KOPT-K1 (cell line): ENCODE data around the gene GPRIN2.
"Not testable (repeated sequence)": the region's sequence is repeated elsewhere in the genome, so short reads cannot be mapped to it uniquely, and the experiment has no call there.

Experiments used
- H3K27ac ChIP-seq: fragments of 200-600 bp; sonication (generic); 2 replicates; pipeline ENCODE4 v1.5.1; 2016; ENCODE audit warnings: antibody characterized with exemption, mild to moderate bottlenecking, low read depth, low read length; ENCODE audit not compliant: poor library complexity, severe bottlenecking
- H3K36me3 ChIP-seq: fragments of 200-600 bp; sonication (generic); 2 replicates; pipeline ENCODE4 v1.5.1; 2017; ENCODE audit warnings: antibody characterized with exemption, mild to moderate bottlenecking, low read length, moderate library complexity; ENCODE audit not compliant: insufficient read depth
- H3K9me3 ChIP-seq: fragments of 200-600 bp; sonication (generic); 2 replicates; pipeline ENCODE4 v1.5.1; 2017; ENCODE audit warnings: antibody characterized with exemption, low read length, mild to moderate bottlenecking; ENCODE audit not compliant: insufficient read depth, poor library complexity, severe bottlenecking

GPRIN2 gene

GRCh38 chr10:46537309-46537708, 19.1 kb downstream of the GPRIN2 start:
- H3K36me3 ChIP-seq, result no peaks in the 10 kb centered on the region

GRCh38 chr10:46536781-46537180, 19.7 kb downstream of the GPRIN2 start:
- no peaks in the 10 kb centered on the region for H3K36me3 ChIP-seq
- no peaks in the 10 kb centered on the region for H3K9me3 ChIP-seq
- no peak overlapping the region for H3K27ac ChIP-seq

More at GRCh38 chr10:46537309-46537708, 19.1 kb downstream of the GPRIN2 start:
- H3K27ac ChIP-seq, result no peak overlapping the region
- no peaks in the 10 kb centered on the region for H3K9me3 ChIP-seq

GRCh38 chr10:46536171-46536570, 20.3 kb downstream of the GPRIN2 start:
- H3K9me3 ChIP-seq, result no peaks in the 10 kb centered on the region
- H3K27ac ChIP-seq, result no peak overlapping the region
- H3K36me3 ChIP-seq, result no peaks in the 10 kb centered on the region

- Histone ChIP-seq H3K27ac (no peak overlapping the region), H3K9me3 (no peaks in the 10 kb centered on the region), H3K36me3 (no peaks in the 10 kb centered on the region)
Measured at GRCh38 chr10:46534828-46535524, 21.5 kb downstream of the GPRIN2 start.

- H3K36me3 ChIP-seq, H3K9me3 ChIP-seq, H3K27ac ChIP-seq: not testable (repeated sequence)
Measured at GRCh38 chr10:46532256-46532655, 24.2 kb downstream of the GPRIN2 start.

GRCh38 chr10:46530249-46531186, 25.9 kb downstream of the GPRIN2 start:
- Histone ChIP-seq H3K36me3 (no peaks in the 10 kb centered on the region), H3K9me3 (no peaks in the 10 kb centered on the region), H3K27ac (no peak overlapping the region)

- not testable (repeated sequence) for H3K9me3 ChIP-seq, H3K36me3 ChIP-seq, H3K27ac ChIP-seq
Measured at GRCh38 chr10:46529742-46530141, 26.7 kb downstream of the GPRIN2 start.

- no peaks in the 10 kb centered on the region for H3K36me3 ChIP-seq
- no peak overlapping the region for H3K27ac ChIP-seq
- no peaks in the 10 kb centered on the region for H3K9me3 ChIP-seq
Measured at GRCh38 chr10:46528675-46529615, 27.5 kb downstream of the GPRIN2 start.

- Histone ChIP-seq H3K27ac (no peak overlapping the region), H3K9me3 (no peaks in the 10 kb centered on the region), H3K36me3 (no peaks in the 10 kb centered on the region)
Measured at GRCh38 chr10:46528171-46528671, 28.2 kb downstream of the GPRIN2 start.

- Histone ChIP-seq H3K36me3 (no peaks in the 10 kb centered on the region), H3K9me3 (no peaks in the 10 kb centered on the region), H3K27ac (no peak overlapping the region)
Measured at GRCh38 chr10:46527241-46527811, 29.1 kb downstream of the GPRIN2 start.

GRCh38 chr10:46526682-46527038, 29.8 kb downstream of the GPRIN2 start:
- Histone ChIP-seq H3K27ac (no peak overlapping the region), H3K9me3 (no peaks in the 10 kb centered on the region), H3K36me3 (no peaks in the 10 kb centered on the region)

GRCh38 chr10:46525824-46526681, 30.4 kb downstream of the GPRIN2 start:
- Histone ChIP-seq H3K27ac (no peak overlapping the region), H3K9me3 (no peaks in the 10 kb centered on the region), H3K36me3 (no peaks in the 10 kb centered on the region)

- Histone ChIP-seq H3K27ac (no peak overlapping the region), H3K36me3 (no peaks in the 10 kb centered on the region)
Measured at GRCh38 chr10:46525177-46525823, 31.2 kb downstream of the GPRIN2 start.

More at GRCh38 chr10:46525177-46525823, 31.2 kb downstream of the GPRIN2 start:
- no peaks in the 10 kb centered on the region for H3K9me3 ChIP-seq
